HCEC 1CT (cell line): ENCODE results near the gene DNTT.
"Not testable (repeated sequence)": the region's sequence is repeated elsewhere in the genome, so short reads cannot be mapped to it uniquely, and the experiment has no call there.

Source experiments
- DNase-seq: peaks from one replicate; pipeline ENCODE4 v3.0.0-alpha.2; 2017

The DNTT gene

GRCh38 chr10:96276831-96277230 is 27.4 kb upstream of the DNTT start:
- DNase-seq, result no peak

- DNase-seq, result no peak
Observed at GRCh38 chr10:96279191-96279641, 25.0 kb upstream of the DNTT start.

- no peak for DNase-seq
Observed at GRCh38 chr10:96280859-96281258, 23.4 kb upstream of the DNTT start.

DNA sequence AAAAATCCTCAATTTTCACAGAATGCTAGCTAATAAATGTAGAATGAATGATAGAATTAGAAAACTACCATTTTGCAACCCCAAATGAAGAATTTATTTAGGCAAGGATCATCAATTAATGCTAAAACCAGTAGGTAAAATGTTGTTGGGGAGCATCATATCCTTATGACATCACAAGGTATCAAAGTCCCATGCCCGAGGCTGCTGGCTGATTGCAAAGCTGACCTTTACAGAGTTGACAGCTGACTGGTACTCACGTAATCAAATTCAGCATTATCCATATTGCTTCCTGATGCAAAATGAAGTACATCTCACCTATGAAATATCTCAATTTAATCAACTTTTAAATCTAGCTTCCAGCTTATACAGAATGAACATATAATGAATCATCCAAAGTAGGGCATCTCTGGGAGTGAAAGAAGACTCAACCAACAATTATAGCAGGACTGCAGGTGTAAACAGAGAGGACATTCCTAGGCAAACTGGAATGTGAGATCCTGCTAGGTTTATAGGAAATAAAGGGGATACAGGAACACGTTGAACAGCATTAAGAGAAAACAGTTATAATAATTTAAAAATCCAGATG is 22.7 kb upstream of the DNTT start:
- no peak for DNase-seq

DNA sequence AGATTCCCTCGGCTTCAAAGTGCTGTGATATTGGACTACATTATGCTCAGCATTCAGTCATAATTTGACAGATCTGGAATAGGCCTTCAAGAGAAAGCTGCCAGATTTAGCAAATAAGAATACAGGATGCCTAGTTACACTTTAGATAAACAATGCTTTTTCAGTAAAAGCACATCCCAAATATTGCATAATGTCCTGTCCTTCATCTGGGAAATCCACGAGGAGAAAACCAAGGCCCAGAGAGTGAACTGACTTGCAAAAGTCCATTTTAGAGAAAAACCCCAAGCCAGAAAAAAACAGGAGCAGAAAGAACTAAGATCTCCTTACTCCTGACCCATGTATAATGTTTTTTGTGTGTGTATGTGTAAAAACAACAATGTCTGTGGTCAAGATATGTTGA is 20.9 kb upstream of the DNTT start:
- no peak for DNase-seq

DNA sequence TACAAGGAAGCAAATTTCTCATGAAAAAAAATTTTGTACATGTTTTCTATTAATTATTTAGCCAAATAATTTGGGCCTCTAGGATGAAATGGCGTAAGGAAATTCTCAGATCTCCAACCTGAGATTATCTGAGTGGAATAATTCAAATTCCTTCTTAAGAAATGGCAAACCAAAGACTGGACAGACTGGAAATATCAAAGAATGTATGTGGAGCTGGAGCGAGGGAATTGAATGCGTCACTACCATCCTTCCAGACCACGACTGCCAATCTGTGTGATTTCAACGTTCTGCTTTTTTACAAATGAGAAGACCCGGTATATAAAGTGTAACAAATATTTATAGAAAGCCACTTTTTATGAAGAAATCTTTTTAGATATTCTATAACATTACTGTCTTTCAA is 20.5 kb upstream of the DNTT start:
- no peak for DNase-seq

- no peak for DNase-seq
Observed at GRCh38 chr10:96285331-96285752, 18.9 kb upstream of the DNTT start.

GRCh38 chr10:96287392-96288105 is 16.7 kb upstream of the DNTT start:
- no peak for DNase-seq

DNA sequence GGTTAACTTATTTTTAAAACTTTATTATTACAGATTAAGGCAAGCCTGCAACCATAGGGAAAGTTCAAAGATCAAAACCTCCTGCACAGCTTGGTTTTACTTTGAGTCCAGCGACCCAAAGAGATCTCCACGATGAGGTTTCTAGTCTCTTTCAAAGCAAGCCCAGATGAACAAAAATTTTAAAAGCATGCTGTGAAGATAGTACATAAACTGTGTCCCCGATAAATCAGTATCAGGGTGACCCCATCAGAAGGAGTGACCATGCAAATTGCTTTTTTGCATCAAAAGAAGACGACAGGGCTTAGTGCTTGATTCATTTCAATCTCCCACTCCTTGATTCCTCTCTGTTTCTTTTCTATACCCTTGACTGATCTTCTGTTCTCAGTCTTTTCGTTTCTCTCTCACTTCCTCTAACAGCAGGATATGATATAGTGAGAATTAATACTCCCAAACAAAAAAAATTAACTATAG is 16.0 kb upstream of the DNTT start:
- no peak for DNase-seq

GRCh38 chr10:96289218-96289910 is 14.9 kb upstream of the DNTT start:
- DNase-seq, result no peak

DNA sequence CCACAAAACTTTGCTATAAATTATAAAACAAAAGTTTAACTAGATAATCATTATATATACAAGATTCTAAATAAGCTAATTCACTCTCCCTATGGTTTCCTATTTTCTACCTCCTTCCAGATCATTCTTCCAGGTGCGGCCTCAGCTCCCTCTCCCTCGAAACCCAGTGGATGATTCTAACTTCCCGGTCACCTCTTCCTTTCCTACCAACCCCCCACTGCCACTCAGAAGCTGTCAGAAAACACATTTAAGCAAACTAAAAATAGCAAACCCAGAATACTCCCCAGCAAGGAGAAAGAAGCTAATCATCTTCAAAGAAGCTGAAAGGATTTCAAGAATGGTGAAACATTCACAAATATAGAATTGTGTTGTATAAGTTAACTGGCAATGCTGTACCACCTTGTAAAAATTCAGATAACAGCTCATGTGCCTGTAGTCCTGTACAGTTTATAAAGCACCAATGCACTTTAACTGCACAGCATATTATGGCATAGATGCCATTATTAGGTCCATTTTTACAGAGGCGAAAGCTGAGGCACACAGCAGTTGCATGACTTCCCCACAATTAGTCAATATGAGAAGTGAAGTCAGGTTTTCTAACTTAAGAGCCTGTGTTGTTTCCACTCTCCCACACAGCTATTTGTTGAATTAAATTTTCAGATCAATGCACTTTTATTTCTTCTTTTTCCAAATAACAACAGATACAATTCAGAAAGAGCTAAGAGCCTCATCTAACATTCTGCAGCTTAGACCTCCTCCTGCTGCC is 13.7 kb upstream of the DNTT start:
- no peak for DNase-seq

DNA sequence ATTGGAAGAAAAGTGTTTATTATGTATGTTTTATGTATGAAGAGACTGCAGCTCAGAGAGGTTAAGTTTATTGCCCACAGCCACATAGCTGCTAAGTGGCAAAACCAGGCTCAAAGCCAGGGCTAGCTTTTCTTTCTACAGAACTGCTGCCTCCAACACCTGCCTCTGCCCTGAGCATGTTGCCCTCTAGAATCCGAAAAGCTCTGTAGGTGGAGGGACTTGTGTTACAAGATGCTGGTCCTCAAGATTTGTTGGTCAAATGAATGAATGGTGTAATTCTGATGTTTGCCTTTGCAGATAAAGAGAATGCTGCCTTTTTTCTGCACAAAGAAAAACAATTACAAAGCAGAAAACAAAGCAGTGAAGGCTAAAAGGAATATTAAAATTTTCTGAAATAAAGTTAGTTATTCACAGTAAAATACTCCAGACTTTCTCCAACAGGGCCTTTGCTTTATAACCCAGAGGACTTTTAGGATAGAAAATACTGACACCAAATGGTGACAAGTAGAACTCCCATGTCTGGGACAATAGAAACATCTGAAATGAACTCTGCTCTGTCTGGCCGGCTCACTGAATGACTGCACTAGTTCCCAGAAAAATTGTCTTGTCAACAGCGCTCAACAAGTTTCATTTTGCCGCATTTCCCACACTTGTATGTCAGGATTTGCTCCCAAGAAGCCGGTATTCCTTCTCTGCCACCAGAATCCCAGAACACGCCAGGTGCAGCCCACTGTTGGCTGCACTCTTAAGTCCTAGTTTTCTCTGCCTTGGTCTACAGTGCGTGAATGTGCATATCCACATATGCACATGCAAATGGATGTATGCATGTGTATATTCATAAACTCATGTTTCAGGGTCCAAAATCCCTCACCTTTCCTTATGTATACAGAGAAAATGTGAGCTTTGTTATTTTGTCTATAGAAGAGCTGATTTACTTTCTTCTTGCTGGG is 11.0 kb upstream of the DNTT start:
- DNase-seq, result peak; percentile 30

GRCh38 chr10:96295475-96295874 is 8.8 kb upstream of the DNTT start:
- no peak for DNase-seq

GRCh38 chr10:96297486-96297885 is 6.7 kb upstream of the DNTT start:
- DNase-seq, result no peak

GRCh38 chr10:96298362-96298761 is 5.9 kb upstream of the DNTT start:
- DNase-seq, result no peak

- no peak for DNase-seq
Observed at GRCh38 chr10:96299383-96299782, 4.9 kb upstream of the DNTT start.

GRCh38 chr10:96301616-96302015 is 2.6 kb upstream of the DNTT start:
- DNase-seq, result no peak

DNA sequence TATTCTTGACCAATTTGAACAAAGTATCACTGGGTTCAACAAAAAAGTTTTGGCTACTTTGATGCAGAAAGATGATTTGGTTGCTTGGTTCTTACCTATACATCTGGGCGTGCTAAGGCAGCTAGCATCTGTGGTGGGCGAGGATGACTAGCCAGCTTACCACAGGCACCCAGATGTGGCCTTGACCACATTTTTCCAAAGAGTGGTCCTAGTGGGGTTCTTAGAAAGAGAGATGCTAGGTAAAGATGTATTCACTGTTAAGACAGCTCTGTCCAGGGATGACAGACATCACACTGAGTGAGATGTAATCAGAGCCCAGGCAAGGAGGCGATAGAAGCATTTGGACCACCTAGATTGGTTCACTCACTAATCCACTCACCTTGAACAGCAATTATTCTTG is 785 bp downstream of the DNTT start:
- no peak for DNase-seq

DNA sequence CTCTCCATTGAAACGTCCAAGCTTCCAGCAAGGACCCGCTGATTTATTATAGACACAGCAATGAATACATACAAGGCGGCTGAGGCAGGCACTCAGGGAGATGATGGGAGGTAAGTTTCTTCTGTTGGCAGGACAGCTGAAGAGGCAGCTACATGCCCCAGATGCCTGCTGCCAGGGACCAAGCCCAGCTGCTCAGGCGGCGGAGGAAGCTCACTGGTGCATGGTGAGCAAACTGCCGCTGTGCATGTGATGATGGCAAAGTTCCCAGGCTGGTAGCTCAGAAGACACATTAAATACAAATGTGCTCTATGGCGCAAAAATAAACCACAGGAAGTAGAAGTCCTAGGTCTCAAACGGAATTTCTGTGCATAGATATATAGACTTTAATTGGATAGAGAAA is 2.3 kb downstream of the DNTT start:
- no peak for DNase-seq

DNA sequence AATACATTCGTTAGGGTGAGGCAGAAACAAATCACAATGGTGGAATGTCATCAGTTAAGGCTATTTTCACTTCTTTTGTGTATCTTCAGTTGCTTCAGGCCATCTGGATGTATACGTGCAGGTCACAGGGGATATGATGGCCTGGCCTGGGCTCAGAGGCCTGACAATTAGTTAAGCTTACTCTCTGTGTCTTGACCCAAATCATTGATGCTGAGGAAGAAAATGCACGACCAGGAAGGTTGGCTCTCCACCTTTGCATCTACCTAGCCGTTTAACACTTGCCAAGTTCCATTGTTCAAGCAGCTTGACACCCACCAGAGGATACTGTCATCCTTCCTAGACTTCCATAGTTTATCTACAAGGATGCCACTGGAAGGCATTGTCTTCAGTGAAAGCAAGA is 4.6 kb downstream of the DNTT start:
- DNase-seq, result not testable (repeated sequence)

DNA sequence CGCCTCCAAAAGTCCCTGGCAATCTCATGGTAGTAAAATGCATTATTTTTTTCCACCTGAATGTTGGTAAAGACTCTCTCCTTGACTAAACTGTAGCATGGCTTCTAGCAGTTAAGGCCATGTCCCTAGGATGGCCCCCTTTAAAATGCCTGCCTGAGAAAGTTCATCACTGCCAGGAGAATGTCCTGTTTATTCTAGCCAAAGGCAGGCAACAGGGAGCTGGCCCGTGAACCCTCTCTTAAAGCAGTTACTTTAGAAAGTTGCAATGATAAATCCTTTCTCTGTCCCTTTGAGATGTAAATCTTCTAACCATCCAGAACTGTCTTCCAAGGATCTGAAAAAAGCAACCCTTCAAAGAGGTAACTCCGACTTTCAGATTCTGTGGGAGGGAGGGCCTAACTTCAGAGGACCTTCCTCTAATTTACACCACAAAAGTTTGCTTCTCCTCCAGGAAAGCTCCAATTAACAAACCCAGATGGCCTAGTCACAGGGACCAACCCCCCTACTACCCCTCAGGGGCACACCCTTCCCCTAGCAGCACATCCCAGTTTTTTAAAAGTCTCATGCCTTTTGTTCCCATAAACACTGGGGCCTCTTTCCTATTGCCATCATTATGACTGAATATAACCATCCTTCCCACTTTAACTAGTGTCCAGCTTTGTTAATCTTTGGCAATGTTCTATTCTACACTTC is 5.5 kb downstream of the DNTT start:
- no peak for DNase-seq

DNA sequence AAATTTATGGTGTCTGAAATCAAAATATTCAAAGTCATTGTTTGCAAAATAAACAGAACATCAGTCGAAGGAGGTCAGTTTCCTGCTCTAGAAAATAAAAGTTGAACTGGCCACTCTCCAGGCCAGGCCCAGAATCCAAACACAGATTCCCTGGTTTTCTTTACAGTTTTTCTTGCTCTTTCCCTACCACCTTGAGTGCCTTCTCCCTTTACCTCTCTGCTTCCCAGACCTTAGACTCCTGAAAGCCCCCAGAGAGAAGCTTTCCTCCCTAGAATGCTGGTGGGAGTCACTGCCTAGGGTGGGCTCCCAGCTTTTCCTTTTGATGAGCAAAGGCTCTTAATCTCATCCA is 6.1 kb downstream of the DNTT start:
- no peak for DNase-seq
